Measurements from ENCODE around the gene SYT15.
"Not testable (repeated sequence)": the region's sequence is repeated elsewhere in the genome, so short reads cannot be mapped to it uniquely, and the experiment has no call there.

SYT15 gene

GRCh38 chr10:46578474-46579178, at the start of gene SYT15:
Gene SYT15 (plus strand): TSS chr10:46579128. CDS start chr10:46579169, 41 bp downstream.
- not testable (repeated sequence) for DNase-seq

- not testable (repeated sequence) for DNase-seq
Observed at GRCh38 chr10:46529742-46530141, 49.2 kb upstream of the SYT15 start.

- no peak for DNase-seq
Observed at GRCh38 chr10:46530249-46531186, 48.4 kb upstream of the SYT15 start.

- DNase-seq = not testable (repeated sequence)
Observed at GRCh38 chr10:46532256-46532655, 46.7 kb upstream of the SYT15 start.

GRCh38 chr10:46534828-46535524, 44.0 kb upstream of the SYT15 start:
- DNase-seq = no peak

- no peak for DNase-seq
Observed at GRCh38 chr10:46536171-46536570, 42.8 kb upstream of the SYT15 start.

GRCh38 chr10:46536781-46537180, 42.1 kb upstream of the SYT15 start:
- DNase-seq = no peak

GRCh38 chr10:46537309-46537708, 41.6 kb upstream of the SYT15 start:
- DNase-seq = no peak

- no peak for DNase-seq
Observed at GRCh38 chr10:46538155-46538554, 40.8 kb upstream of the SYT15 start.

GRCh38 chr10:46538717-46539426, 40.1 kb upstream of the SYT15 start:
- DNase-seq = no peak

- DNase-seq = no peak
Observed at GRCh38 chr10:46539596-46540411, 39.1 kb upstream of the SYT15 start.

- no peak for DNase-seq
Observed at GRCh38 chr10:46540412-46541016, 38.4 kb upstream of the SYT15 start.

GRCh38 chr10:46541017-46541661, 37.8 kb upstream of the SYT15 start:
- DNase-seq = no peak

- no peak for DNase-seq
Observed at GRCh38 chr10:46541735-46542566, 37.0 kb upstream of the SYT15 start.

GRCh38 chr10:46542567-46543465, 36.1 kb upstream of the SYT15 start:
- DNase-seq = no peak

GRCh38 chr10:46543466-46544377, 35.2 kb upstream of the SYT15 start:
- no peak for DNase-seq

GRCh38 chr10:46544989-46545791, 33.7 kb upstream of the SYT15 start:
- no peak for DNase-seq
